Endothelial cell of umbilical vein (primary cell): Measurements from ENCODE around the gene TLN1. TPM values are rescaled to one million over a fixed set of nuclear protein-coding genes. Genes with fewer than 3 reads are reported as not detected.

ENCODE experiments used
- BruUV-seq: library from RNA; stranded (reverse); fragments of 400-500 nt; replicated peaks from 2 replicates; lab custom pipeline; 2021; lab: Mats Ljungman, UMichigan
- CTCF ChIA-PET: fragments of 300-600, 350-600 bp; sonication (Branson Sonifier 250); formaldehyde crosslinking; loops from one replicate; lab custom pipeline; 2021; ENCODE audit warnings: antibody characterized with exemption, inconsistent platforms; lab: Charles Lee
- POLR2A ChIA-PET: fragments of 300-600, 350-600 bp; sonication (Branson Sonifier 250); formaldehyde crosslinking; loops from one replicate; lab custom pipeline; 2021; ENCODE audit warnings: antibody characterized with exemption, inconsistent platforms; lab: Charles Lee
- DNase-seq: peaks from one replicate; pipeline ENCODE4 v3.0.0-alpha.2; 2011; ENCODE audit warnings: low read depth, low spot score
- FAIRE-seq: peaks from 2 replicates; lab custom pipeline; 2011; peaks lifted over from hg19 to GRCh38; lab: Jason Lieb, UNC
- H2AFZ ChIP-seq: 2 replicates; pipeline ENCODE4 v1.6.0; 2012; ENCODE audit warnings: low read depth, low read length, control low read depth, inconsistent platforms
- H3K27ac ChIP-seq: 2 replicates; pipeline ENCODE4 v1.5.1; 2011; ENCODE audit warnings: low read depth, mild to moderate bottlenecking, control low read depth, low read length, moderate library complexity; ENCODE audit not compliant: insufficient read depth
- H3K27me3 ChIP-seq, 2 experiments: 2 replicates each; pipeline versions ENCODE4 v1.6.0 to v1.6.1; 2011; ENCODE audit warnings: low read length in 2 of 2, mixed read lengths in 1 of 2; ENCODE audit not compliant: control insufficient read depth in 2 of 2, insufficient read depth in 2 of 2
- H3K36me3 ChIP-seq, 2 experiments: 2 replicates in 1 of 2; 3 replicates in 1 of 2; pipeline ENCODE4 v1.5.1; 2011; ENCODE audit warnings: low read length in 2 of 2, mild to moderate bottlenecking in 1 of 2, moderate library complexity in 1 of 2; ENCODE audit not compliant: control insufficient read depth in 2 of 2, insufficient read depth in 2 of 2; ENCODE audit errors: extremely low read depth in 1 of 2
- H3K4me1 ChIP-seq: 3 replicates; pipeline ENCODE4 v1.5.1; 2011; ENCODE audit warnings: mild to moderate bottlenecking, low read length; ENCODE audit not compliant: control insufficient read depth, insufficient read depth; ENCODE audit errors: extremely low read depth
- H3K4me2 ChIP-seq: 2 replicates; pipeline ENCODE4 v1.6.1; 2011; ENCODE audit warnings: low read length, control low read depth, mixed read lengths; ENCODE audit not compliant: insufficient read depth
- H3K4me3 ChIP-seq, 3 experiments: fragments of 200-600 bp in 1 of 3; sonication (generic), shearing (Covaris generic) in 1 of 3; replicated peaks in 1 of 3; 2 replicates each; pipeline ENCODE4 v1.5.1; 2011 to 2016; ENCODE audit warnings: control low read depth in 3 of 3, low read length in 3 of 3, mild to moderate bottlenecking in 2 of 3, inconsistent platforms in 1 of 3, low read depth in 1 of 3, moderate library complexity in 1 of 3; ENCODE audit not compliant: insufficient read depth in 1 of 3
- H3K79me2 ChIP-seq: 2 replicates; pipeline ENCODE4 v1.6.0; 2012; ENCODE audit warnings: low read length, inconsistent platforms; ENCODE audit not compliant: control insufficient read depth, insufficient read depth
- H3K9ac ChIP-seq: replicated peaks from 2 replicates; pipeline ENCODE3; 2011; ENCODE audit warnings: low read length, control low read depth; ENCODE audit not compliant: insufficient read depth; ENCODE audit errors: extremely low read depth
- H3K9me1 ChIP-seq: replicated peaks from 3 replicates; pipeline ENCODE4 v1.6.0; 2011; ENCODE audit warnings: mild to moderate bottlenecking, low read length; ENCODE audit not compliant: control insufficient read depth, insufficient read depth; ENCODE audit errors: extremely low read depth
- H3K9me3 ChIP-seq: replicated peaks from 2 replicates; pipeline ENCODE4 v1.5.1; 2012; ENCODE audit warnings: low read length, inconsistent platforms; ENCODE audit not compliant: control insufficient read depth, insufficient read depth
- H4K20me1 ChIP-seq: replicated peaks from 2 replicates; pipeline ENCODE3; 2011; ENCODE audit warnings: mild to moderate bottlenecking, low read length; ENCODE audit not compliant: control insufficient read depth, insufficient read depth; ENCODE audit errors: extremely low read depth
- EZH2 ChIP-seq: IDR thresholded peaks from 2 replicates; pipeline ENCODE4 v1.6.1; 2012; ENCODE audit warnings: borderline replicate concordance, low read depth, mild to moderate bottlenecking, moderate library complexity, low read length, inconsistent platforms; ENCODE audit not compliant: severe bottlenecking
- FOS ChIP-seq: IDR thresholded peaks from 2 replicates; pipeline ENCODE4 v1.6.1; 2011; ENCODE audit warnings: mild to moderate bottlenecking, low read length, moderate library complexity, borderline replicate concordance; ENCODE audit not compliant: insufficient read depth
- GATA2 ChIP-seq: IDR thresholded peaks from 2 replicates; pipeline ENCODE4 v1.7.0; 2011; ENCODE audit warnings: low read depth, mild to moderate bottlenecking, moderate library complexity, mixed read lengths, low read length; ENCODE audit not compliant: insufficient read length, insufficient read depth
- JUN ChIP-seq: IDR thresholded peaks from 2 replicates; pipeline ENCODE4 v1.6.1; 2011; ENCODE audit warnings: borderline replicate concordance, low read depth; ENCODE audit not compliant: insufficient read length, insufficient read depth
- MYC ChIP-seq: IDR thresholded peaks from one replicate; pipeline ENCODE4 v1.6.1; 2011; ENCODE audit warnings: mild to moderate bottlenecking, low read depth, low read length
- POLR2A ChIP-seq: IDR thresholded peaks from 2 replicates; pipeline ENCODE4 v1.6.1; 2012; ENCODE audit warnings: low read depth, mild to moderate bottlenecking, control low read depth, low read length
- POLR2AphosphoS5 ChIP-seq: IDR thresholded peaks from 2 replicates; pipeline ENCODE4 v1.6.1; 2012; ENCODE audit warnings: low read depth, mild to moderate bottlenecking, control low read depth, low read length, moderate library complexity; ENCODE audit not compliant: insufficient read depth
- dilution Hi-C: fragments of 300-500 bp; cut with MboI; formaldehyde crosslinking; loops from one replicate; pipeline ENCODE4 v1.15.0; 2019; ENCODE audit warnings: low sequenced_read_pairs; ENCODE audit not compliant: extremely low pct_ligation_motif_present
- intact Hi-C: fragments of 100-400 bp; cut with micrococcal nuclease; formaldehyde crosslinking; loops from one replicate; pipeline ENCODE4 v1.10.0; 2022
- polyA plus RNA-seq, 4 experiments: library from polyadenylated mRNA; depleted of rRNA in 3 of 4; stranded (reverse) in 3 of 4; unstranded in 1 of 4; fragments of >200 nt; gene quantifications; 2 replicates each; pipeline versions ENCODE4 v1.2.1 to v1.2.3, GENCODE V29; 2011 to 2012; ENCODE audit warnings: missing spikeins in 1 of 4
- total RNA-seq: library from RNA; stranded (reverse); gene quantifications from 2 replicates; pipeline ENCODE4 v1.2.3, GENCODE V29; 2021
- TF ChIP-seq, protein P1 (sequence below): IDR thresholded peaks from 2 replicates; pipeline ENCODE4 v1.6.1; 2011; ENCODE audit not compliant: insufficient read depth, insufficient read length
- TF ChIP-seq, protein P2 (sequence below), 2 donors: IDR thresholded peaks; 1 replicate in 1 of 2; 2 replicates in 1 of 2; pipeline ENCODE4 v1.5.1; 2011; ENCODE audit warnings: low read length in 2 of 2, mild to moderate bottlenecking in 2 of 2, moderate library complexity in 2 of 2, control low read depth in 1 of 2, inconsistent platforms in 1 of 2, low read depth in 1 of 2; ENCODE audit not compliant: insufficient read depth in 1 of 2; ENCODE audit errors: extremely low read depth in 1 of 2

The TLN1 gene
- total and polyA plus RNA-seq, 2 donors (not counting 3 experiments of a cell fraction or from before 2014, with no cell fraction given), result 120 to 450 TPM

DNA sequence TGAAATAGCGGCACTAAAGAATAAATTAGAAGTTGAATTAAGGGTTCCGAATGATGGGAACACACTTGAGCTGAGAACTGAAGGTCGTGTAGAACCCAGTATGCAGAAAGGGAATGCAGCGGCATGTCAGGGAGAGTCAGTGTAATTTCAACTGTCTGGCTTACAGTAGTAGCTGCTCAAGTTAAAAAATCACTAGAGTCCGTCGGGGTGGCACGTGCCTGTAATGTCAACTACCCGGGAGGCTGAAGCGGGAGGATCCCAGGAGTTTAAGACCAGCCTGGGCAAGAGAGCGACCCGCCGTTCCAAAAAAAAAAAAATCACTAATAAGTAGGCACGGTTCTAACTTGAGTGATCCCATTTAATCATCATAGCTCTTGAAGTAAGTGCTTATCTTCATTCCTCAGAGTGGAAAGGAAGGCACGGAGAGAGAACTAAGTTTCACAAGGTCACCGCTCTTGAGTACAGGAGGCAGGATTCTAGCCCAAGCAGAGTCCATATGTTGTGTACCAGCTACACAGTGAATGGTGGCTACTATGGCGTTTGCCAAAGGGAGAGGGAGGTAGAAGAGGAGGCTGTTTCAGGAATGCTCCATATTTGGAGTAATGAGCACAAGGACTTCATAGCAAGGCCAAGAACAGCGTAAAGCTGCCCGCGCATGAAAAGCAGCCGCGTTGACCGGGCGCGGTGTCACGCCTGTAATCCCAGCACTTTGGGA is 75.0 kb downstream of the TLN1 start:
- Histone ChIP-seq H3K9me1 (no peaks in the 10 kb centered on the region), H3K79me2 (peaks cover 4% of the 10 kb centered on the region), H2AFZ (peak overlapping the region; percentile 45), H3K4me2 (peak overlapping the region; percentile 37), H3K4me1 (peaks cover 9% of the 10 kb centered on the region), H3K9ac (peak overlapping the region; percentile 14), H4K20me1 (no peaks in the 10 kb centered on the region), H3K4me3 (peak overlapping the region in 2 of 3 experiments; percentile 4 to 29), H3K27me3 (no peaks in the 10 kb centered on the region), H3K9me3 (no peaks in the 10 kb centered on the region), H3K36me3 (peaks cover 0 to 8% of the 10 kb centered on the region in 2 experiments), H3K27ac (peak overlapping the region; percentile 94)
- peak; percentile 53 for DNase-seq
- intact Hi-C loops (loop anchor here (1.0 to 5.0 kb wide), 4 partner anchors 53 to 250 kb away; partner anchors contain the start of genes HRCT1, RUSC2 and SPAAR), dilution Hi-C loops (no loop called here)
- FAIRE-seq, result no peak
- BruUV-seq, result no TSS peak
- POLR2A ChIA-PET, result no interaction called here
- TF ChIP-seq JUN (no peak), FOS (no peak), POLR2A (no peak)
- TF ChIP-seq, protein P1, sequence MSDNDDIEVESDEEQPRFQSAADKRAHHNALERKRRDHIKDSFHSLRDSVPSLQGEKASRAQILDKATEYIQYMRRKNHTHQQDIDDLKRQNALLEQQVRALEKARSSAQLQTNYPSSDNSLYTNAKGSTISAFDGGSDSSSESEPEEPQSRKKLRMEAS, result no peak
- CTCF ChIA-PET, result interaction anchor here (1.1 to 10.0 kb wide), 10 partner anchors 8 to 134 kb away, joined by 3 to 227 read pairs (median 6); partner anchors contain the start of genes MSMP and TPM2

DNA sequence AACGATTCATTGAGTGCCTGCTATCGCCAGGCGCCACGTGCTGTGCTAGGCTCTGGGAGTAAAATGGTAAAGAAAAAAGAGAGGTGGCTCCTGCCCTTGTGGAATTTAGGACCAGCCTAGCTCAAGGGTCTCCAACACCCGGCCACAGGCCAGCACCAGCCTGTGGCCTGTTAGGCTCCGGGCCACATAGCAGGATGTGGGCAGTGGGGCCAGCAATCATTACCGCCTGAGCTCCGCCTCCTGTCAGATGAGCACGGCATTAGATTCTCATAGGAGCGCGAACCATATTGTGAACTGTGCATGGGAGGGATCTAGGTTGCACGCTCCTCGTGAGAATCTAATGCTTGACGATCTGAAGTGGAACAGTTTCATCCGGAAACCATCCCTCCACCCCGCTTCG is 75.6 kb downstream of the TLN1 start:
- BruUV-seq, result no TSS peak
- POLR2A ChIA-PET, result no interaction called here

More for the DNA sequence above, 75.6 kb downstream of the TLN1 start:
- intact Hi-C loops, result loop anchor here (5.0 kb wide), 2 partner anchors 164 to 251 kb away; partner anchors contain the start of genes HRCT1, RUSC2 and SPAAR
- peaks cover 9% of the 10 kb centered on the region for H3K4me1 ChIP-seq
- no peak overlapping the region for H3K4me2 ChIP-seq
- FAIRE-seq, result no peak
- dilution Hi-C loops, result no loop called here
- no peaks in the 10 kb centered on the region for H3K27me3 ChIP-seq
- no peak overlapping the region for H3K27ac ChIP-seq
- H3K9ac ChIP-seq, result no peak overlapping the region
- no peaks in the 10 kb centered on the region for H3K9me1 ChIP-seq
- peaks cover 4% of the 10 kb centered on the region for H3K79me2 ChIP-seq
- no peak overlapping the region for H3K4me3 ChIP-seq
- no peak overlapping the region for H2AFZ ChIP-seq
- TF ChIP-seq MYC (no peak), POLR2AphosphoS5 (no peak), JUN (no peak), POLR2A (no peak), FOS (no peak), GATA2 (no peak), EZH2 (no peak)
- TF ChIP-seq, protein P1, result no peak
- TF ChIP-seq, protein P2, sequence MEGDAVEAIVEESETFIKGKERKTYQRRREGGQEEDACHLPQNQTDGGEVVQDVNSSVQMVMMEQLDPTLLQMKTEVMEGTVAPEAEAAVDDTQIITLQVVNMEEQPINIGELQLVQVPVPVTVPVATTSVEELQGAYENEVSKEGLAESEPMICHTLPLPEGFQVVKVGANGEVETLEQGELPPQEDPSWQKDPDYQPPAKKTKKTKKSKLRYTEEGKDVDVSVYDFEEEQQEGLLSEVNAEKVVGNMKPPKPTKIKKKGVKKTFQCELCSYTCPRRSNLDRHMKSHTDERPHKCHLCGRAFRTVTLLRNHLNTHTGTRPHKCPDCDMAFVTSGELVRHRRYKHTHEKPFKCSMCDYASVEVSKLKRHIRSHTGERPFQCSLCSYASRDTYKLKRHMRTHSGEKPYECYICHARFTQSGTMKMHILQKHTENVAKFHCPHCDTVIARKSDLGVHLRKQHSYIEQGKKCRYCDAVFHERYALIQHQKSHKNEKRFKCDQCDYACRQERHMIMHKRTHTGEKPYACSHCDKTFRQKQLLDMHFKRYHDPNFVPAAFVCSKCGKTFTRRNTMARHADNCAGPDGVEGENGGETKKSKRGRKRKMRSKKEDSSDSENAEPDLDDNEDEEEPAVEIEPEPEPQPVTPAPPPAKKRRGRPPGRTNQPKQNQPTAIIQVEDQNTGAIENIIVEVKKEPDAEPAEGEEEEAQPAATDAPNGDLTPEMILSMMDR (IDR thresholded peaks at IDR 0.05; ENCODE audit: extremely low read depth in 1 of 2, insufficient read depth in 1 of 2, low read depth in 1 of 2, low read length in 2 of 2), result no peak
- H4K20me1 ChIP-seq, result no peaks in the 10 kb centered on the region
- H3K36me3 ChIP-seq, result peaks cover 0 to 8% of the 10 kb centered on the region in 2 experiments
- H3K9me3 ChIP-seq, result no peaks in the 10 kb centered on the region
- DNase-seq, result no peak
- CTCF ChIA-PET, result interaction anchor here (1.2 to 10.0 kb wide), 4 partner anchors 10 to 45 kb away, joined by 3 to 227 read pairs (median 16); partner anchors contain the start of gene TPM2
